ENCODE data around the gene FKBP15. TPM values are rescaled to one million over a fixed set of nuclear protein-coding genes. Genes with fewer than 3 reads are reported as not detected.
"Not testable (repeated sequence)": the region's sequence is repeated elsewhere in the genome, so short reads cannot be mapped to it uniquely, and the experiment has no call there.

Gene FKBP15, protein sequence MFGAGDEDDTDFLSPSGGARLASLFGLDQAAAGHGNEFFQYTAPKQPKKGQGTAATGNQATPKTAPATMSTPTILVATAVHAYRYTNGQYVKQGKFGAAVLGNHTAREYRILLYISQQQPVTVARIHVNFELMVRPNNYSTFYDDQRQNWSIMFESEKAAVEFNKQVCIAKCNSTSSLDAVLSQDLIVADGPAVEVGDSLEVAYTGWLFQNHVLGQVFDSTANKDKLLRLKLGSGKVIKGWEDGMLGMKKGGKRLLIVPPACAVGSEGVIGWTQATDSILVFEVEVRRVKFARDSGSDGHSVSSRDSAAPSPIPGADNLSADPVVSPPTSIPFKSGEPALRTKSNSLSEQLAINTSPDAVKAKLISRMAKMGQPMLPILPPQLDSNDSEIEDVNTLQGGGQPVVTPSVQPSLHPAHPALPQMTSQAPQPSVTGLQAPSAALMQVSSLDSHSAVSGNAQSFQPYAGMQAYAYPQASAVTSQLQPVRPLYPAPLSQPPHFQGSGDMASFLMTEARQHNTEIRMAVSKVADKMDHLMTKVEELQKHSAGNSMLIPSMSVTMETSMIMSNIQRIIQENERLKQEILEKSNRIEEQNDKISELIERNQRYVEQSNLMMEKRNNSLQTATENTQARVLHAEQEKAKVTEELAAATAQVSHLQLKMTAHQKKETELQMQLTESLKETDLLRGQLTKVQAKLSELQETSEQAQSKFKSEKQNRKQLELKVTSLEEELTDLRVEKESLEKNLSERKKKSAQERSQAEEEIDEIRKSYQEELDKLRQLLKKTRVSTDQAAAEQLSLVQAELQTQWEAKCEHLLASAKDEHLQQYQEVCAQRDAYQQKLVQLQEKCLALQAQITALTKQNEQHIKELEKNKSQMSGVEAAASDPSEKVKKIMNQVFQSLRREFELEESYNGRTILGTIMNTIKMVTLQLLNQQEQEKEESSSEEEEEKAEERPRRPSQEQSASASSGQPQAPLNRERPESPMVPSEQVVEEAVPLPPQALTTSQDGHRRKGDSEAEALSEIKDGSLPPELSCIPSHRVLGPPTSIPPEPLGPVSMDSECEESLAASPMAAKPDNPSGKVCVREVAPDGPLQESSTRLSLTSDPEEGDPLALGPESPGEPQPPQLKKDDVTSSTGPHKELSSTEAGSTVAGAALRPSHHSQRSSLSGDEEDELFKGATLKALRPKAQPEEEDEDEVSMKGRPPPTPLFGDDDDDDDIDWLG
- total RNA-seq (2014; rRNA removed; shearing (Covaris generic)), result 22.2 and 26.3 TPM in 2 replicates

GRCh38 chr9:113221003-113221799 is at the start of gene FKBP15, which contains the start of gene SLC31A1:
TSS of gene FKBP15 (minus strand) at chr9:113221277. CDS start at chr9:113221243, 34 bp downstream.
TSS of gene SLC31A1 (plus strand) at chr9:113221544. CDS start at chr9:113256149, 34,605 bp downstream.
- Histone ChIP-seq H3K27me3 (no peaks in the 10 kb centered on the region), H3K27ac (peak within 1 kb of the TSS; percentile 62), H3K36me3 (peaks cover 11% of the 10 kb centered on the region; the same call in 1 of the 2 replicates), H3K9me3 (replicated peaks) (no peaks in the 10 kb centered on the region), H3K4me3 (peak within 1 kb of the TSS; percentile 94), H3K4me1 (peaks cover 9% of the 10 kb centered on the region)
- DNase-seq, result peak; percentile 99

GRCh38 chr9:113269871-113270270 is 48.8 kb upstream of the FKBP15 start:
- Histone ChIP-seq H3K9me3 (replicated peaks) (no peaks in the 10 kb centered on the region), H3K4me3 (no peak overlapping the region), H3K27me3 (no peaks in the 10 kb centered on the region), H3K27ac (no peak overlapping the region), H3K4me1 (peaks cover 4% of the 10 kb centered on the region), H3K36me3 (peaks cover 45% of the 10 kb centered on the region)
- no peak for DNase-seq

- Histone ChIP-seq H3K36me3 (peaks cover 46% of the 10 kb centered on the region), H3K4me3 (no peak overlapping the region), H3K27ac (no peak overlapping the region), H3K9me3 (replicated peaks) (no peaks in the 10 kb centered on the region), H3K27me3 (no peaks in the 10 kb centered on the region), H3K4me1 (peaks cover 4% of the 10 kb centered on the region)
- no peak for DNase-seq
These were observed 48.3 kb upstream of the FKBP15 start for GRCh38 chr9:113269355-113269754.

- Histone ChIP-seq H3K36me3 (peaks cover 47% of the 10 kb centered on the region), H3K4me1 (no peaks in the 10 kb centered on the region), H3K27ac (no peak overlapping the region), H3K4me3 (no peak overlapping the region), H3K9me3 (replicated peaks) (no peaks in the 10 kb centered on the region), H3K27me3 (no peaks in the 10 kb centered on the region)
- DNase-seq, result no peak
These were observed 47.0 kb upstream of the FKBP15 start for GRCh38 chr9:113267911-113268566.

- no peaks in the 10 kb centered on the region for H3K9me3 ChIP-seq (replicated peaks)
- no peak overlapping the region for H3K4me3 ChIP-seq
- no peaks in the 10 kb centered on the region for H3K27me3 ChIP-seq
- H3K4me1 ChIP-seq, result no peaks in the 10 kb centered on the region; the same call in 1 of the 2 replicates
- peaks cover 54% of the 10 kb centered on the region for H3K36me3 ChIP-seq
- DNase-seq, result peak in 1 of 2 experiments; percentile 16
- no peak overlapping the region for H3K27ac ChIP-seq
These were observed 45.1 kb upstream of the FKBP15 start for GRCh38 chr9:113266174-113266573.

DNA sequence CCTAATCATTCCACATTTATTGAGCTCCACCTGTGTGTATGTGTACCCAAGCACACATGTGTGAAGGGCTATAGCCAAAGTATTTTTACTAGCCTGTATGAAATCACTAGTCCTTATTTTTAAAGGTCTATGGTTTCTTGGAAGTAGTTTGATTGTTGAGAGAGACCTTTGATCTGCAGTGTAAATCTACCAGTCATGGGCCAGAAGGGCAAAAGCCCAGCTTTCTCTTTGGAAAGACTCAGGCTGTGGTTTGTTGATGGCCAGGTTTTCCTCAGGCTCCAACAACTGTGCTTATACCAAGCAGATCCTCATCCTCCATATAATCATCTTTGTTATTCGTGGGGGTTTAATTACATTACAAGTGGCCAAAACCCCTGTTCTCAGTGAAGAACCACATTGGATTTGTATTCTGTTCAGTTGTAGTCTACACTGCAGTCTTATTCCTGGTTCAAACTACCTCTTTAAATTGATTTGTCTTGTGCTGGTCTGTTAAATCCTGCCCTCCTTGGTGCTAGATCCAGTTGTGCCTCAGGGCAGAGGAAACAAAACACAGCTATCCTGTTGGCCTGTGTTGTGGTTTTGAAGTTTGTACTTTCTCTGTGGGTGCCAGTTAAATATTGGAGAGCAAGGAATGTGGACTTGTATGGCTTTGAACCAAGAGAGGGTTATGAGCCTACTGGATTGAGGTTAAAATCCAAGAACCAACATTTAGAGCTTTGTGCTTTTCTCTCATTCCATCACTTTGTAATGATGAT is 41.0 kb upstream of the FKBP15 start:
- Histone ChIP-seq H3K9me3 (replicated peaks) (no peaks in the 10 kb centered on the region), H3K4me3 (no peak overlapping the region), H3K36me3 (peaks cover 57% of the 10 kb centered on the region)

GRCh38 chr9:113258282-113258681 is 37.2 kb upstream of the FKBP15 start:
- Histone ChIP-seq H3K36me3 (peaks cover 51% of the 10 kb centered on the region), H3K27me3 (no peaks in the 10 kb centered on the region), H3K27ac (no peak overlapping the region), H3K4me3 (no peak overlapping the region), H3K9me3 (replicated peaks) (no peaks in the 10 kb centered on the region), H3K4me1 (no peaks in the 10 kb centered on the region; the same call in 1 of the 2 replicates)
- no peak for DNase-seq

More for the DNA sequence above, 41.0 kb upstream of the FKBP15 start:
- Histone ChIP-seq H3K27ac (no peak overlapping the region), H3K4me1 (no peaks in the 10 kb centered on the region; the same call in 1 of the 2 replicates), H3K27me3 (no peaks in the 10 kb centered on the region)
- DNase-seq, result peak in 1 of 2 experiments; percentile 26

DNA sequence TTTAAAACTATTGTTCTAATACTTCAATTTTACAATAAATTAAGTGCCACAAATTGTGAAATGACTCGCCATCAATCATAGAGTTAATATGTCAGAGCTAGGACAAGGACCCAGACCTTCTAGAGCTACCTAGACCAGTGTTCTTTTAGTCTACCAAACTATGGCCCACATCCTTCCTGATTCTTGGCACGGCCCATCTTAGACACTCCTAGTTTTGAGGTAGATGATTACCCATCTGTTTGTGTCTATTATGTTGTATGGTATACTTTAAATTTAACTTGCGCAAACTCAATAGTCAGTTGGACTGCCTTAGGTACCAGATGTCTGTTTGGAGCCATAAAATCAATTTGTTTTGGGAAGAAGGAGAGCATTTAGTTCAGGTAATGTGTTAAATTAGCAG is 36.8 kb upstream of the FKBP15 start:
- H3K36me3 ChIP-seq, result peaks cover 51% of the 10 kb centered on the region
- no peak overlapping the region for H3K27ac ChIP-seq
- H3K27me3 ChIP-seq, result no peaks in the 10 kb centered on the region
- no peaks in the 10 kb centered on the region for H3K9me3 ChIP-seq (replicated peaks)
- DNase-seq, result no peak
- no peak overlapping the region for H3K4me3 ChIP-seq
- no peaks in the 10 kb centered on the region; the same call in 1 of the 2 replicates for H3K4me1 ChIP-seq

GRCh38 chr9:113255438-113255837 is 34.4 kb upstream of the FKBP15 start:
- H3K4me3 ChIP-seq, result no peak overlapping the region
- DNase-seq, result no peak
- 0 out of 2 replicates have a peak, but pooled peaks cover 2% of the 10 kb centered on the region for H3K4me1 ChIP-seq
- no peaks in the 10 kb centered on the region; the same call in 1 of the 2 replicates for H3K9me3 ChIP-seq (replicated peaks)
- no peak overlapping the region for H3K27ac ChIP-seq
- peaks cover 34% of the 10 kb centered on the region for H3K36me3 ChIP-seq
- H3K27me3 ChIP-seq, result no peaks in the 10 kb centered on the region

- H3K36me3 ChIP-seq, result peaks cover 32% of the 10 kb centered on the region
- no peak overlapping the region for H3K27ac ChIP-seq
- no peak for DNase-seq
- H3K4me1 ChIP-seq, result 0 out of 2 replicates have a peak, but pooled peaks cover 2% of the 10 kb centered on the region
- no peaks in the 10 kb centered on the region; the same call in 1 of the 2 replicates for H3K9me3 ChIP-seq (replicated peaks)
- H3K27me3 ChIP-seq, result no peaks in the 10 kb centered on the region
- no peak overlapping the region for H3K4me3 ChIP-seq
These were observed 33.9 kb upstream of the FKBP15 start for GRCh38 chr9:113254991-113255390.

GRCh38 chr9:113250807-113251206 is 29.7 kb upstream of the FKBP15 start:
- Histone ChIP-seq H3K36me3 (peaks cover 8% of the 10 kb centered on the region; the same call in 1 of the 2 replicates), H3K4me1 (0 out of 2 replicates have a peak, but pooled peaks cover 2% of the 10 kb centered on the region), H3K27ac (no peak overlapping the region), H3K4me3 (no peak overlapping the region), H3K27me3 (no peaks in the 10 kb centered on the region), H3K9me3 (replicated peaks) (peaks cover 3% of the 10 kb centered on the region; the same call in 1 of the 2 replicates)
- no peak for DNase-seq

GRCh38 chr9:113249661-113250060 is 28.6 kb upstream of the FKBP15 start:
- not testable (repeated sequence) for H3K9me3 ChIP-seq (replicated peaks); H3K4me3 ChIP-seq; H3K4me1 ChIP-seq; DNase-seq; H3K36me3 ChIP-seq; H3K27ac ChIP-seq; H3K27me3 ChIP-seq

Data from SJCRH30 (cell line).